HG03432 (cell line): ENCODE measurements around the gene HOXD11.
A peak's percentile ranks its signal among the peaks of the same experiment; 100 is the strongest.

Source experiments
- ATAC-seq: cut with Tn5 transposase; IDR thresholded peaks from one replicate; pipeline ENCODE4 v1.9.1; 2021; ENCODE audit warnings: mild to moderate bottlenecking, moderate library complexity; ENCODE audit not compliant: unreplicated experiment

Gene HOXD11

GRCh38 chr2:176093145-176093897 is 13.8 kb upstream of the HOXD11 start:
- ATAC-seq: no peak

- ATAC-seq: no peak
These were observed 13.2 kb upstream of the HOXD11 start for GRCh38 chr2:176093898-176094249.

- ATAC-seq: no peak
These were observed 12.7 kb upstream of the HOXD11 start for GRCh38 chr2:176094349-176094748.

- no peak for ATAC-seq
These were observed 11.7 kb upstream of the HOXD11 start for GRCh38 chr2:176095421-176095820.

GRCh38 chr2:176096243-176096985 is 10.7 kb upstream of the HOXD11 start:
- no peak for ATAC-seq

- ATAC-seq: peak; percentile 95
These were observed 9.9 kb upstream of the HOXD11 start for GRCh38 chr2:176096986-176097819.

GRCh38 chr2:176097820-176098365 is 9.2 kb upstream of the HOXD11 start:
- ATAC-seq: no peak

GRCh38 chr2:176098366-176099158 is 8.5 kb upstream of the HOXD11 start:
- no peak for ATAC-seq

GRCh38 chr2:176099159-176099727 is 7.8 kb upstream of the HOXD11 start:
- no peak for ATAC-seq

- no peak for ATAC-seq
These were observed 7.1 kb upstream of the HOXD11 start, which contains the start of gene HOXD12 for GRCh38 chr2:176099728-176100546. HOXD12 (plus strand) TSS chr2:176099795; CDS start chr2:176099802, 7 bp downstream.

- no peak for ATAC-seq
These were observed 6.4 kb upstream of the HOXD11 start for GRCh38 chr2:176100547-176101140.

DNA sequence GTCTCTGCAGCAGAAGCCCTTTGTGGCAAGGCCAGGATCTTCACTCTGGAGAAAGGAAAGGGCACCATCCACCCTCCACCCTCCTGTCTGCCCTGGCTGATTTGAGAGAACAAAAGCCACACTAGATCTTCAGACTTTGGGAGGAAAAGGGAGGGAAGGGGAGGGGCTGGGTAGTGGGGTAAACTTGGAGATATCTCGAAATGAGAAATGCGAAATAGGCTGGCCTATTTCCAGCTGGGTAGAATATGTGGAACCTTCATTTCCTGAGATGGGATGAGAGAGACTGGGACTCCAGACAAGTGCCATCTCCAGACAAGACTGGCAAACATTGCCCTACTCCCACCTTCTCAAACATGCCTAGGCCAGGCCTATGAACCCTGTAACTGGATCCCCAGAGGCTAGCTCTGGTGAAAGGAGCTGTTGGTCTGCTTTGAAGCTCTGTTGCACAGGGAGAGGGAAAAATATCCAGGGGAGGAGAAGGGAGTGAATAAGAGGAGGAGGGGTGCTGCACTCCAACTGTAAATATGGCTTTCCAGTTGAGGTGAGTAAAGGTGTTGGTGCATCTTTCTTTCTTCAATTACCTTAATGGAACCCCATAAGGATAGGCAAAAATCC is 5.8 kb upstream of the HOXD11 start:
- no peak for ATAC-seq

DNA sequence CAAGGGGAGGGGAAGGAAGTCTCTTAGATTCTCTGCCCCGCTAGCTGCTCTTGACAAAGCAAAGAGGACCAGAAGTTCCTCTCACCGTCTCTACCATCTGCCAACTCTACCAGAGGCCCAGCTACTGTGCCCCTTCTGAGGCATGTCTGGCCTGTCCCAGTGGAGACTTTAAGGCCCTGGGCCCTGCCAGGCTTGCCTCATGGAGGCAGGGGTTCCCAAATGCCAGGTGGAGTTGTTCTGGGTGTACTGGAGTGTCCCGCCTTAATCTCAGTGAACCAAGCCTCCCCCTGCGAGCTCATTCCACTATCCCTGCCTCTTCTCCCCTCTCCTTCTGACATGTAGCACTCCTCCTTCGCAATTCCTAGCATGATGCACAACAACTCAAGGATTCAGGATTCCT is 5.2 kb upstream of the HOXD11 start:
- ATAC-seq: no peak

DNA sequence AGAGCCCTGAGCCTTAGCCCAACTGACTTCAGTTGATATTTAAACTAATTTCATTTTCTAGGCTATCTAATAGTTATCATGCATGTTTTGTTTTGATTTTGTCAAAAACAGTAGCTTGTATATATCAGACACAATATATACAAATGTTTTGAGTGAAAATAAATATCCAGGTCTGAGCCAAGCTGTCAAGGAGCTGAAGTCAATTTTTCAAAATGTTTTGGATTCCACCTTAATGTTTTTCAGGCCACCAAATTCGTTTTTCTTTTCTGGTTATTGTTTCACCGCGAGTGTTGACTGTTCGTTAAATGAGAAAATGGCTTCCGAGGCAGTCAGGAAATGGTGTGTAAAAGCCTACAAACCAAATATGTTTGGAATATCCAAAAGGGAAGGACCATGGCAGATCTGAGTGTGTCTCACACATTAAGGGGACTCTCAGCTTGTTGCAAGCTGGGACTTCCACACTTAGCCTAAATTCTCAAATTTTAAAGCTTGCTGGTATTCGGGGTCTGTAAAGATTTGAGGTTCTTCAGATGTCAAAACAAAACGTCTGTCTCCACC is 4.7 kb upstream of the HOXD11 start:
- ATAC-seq: no peak

GRCh38 chr2:176103194-176103593 is 3.9 kb upstream of the HOXD11 start:
- ATAC-seq: no peak

DNA sequence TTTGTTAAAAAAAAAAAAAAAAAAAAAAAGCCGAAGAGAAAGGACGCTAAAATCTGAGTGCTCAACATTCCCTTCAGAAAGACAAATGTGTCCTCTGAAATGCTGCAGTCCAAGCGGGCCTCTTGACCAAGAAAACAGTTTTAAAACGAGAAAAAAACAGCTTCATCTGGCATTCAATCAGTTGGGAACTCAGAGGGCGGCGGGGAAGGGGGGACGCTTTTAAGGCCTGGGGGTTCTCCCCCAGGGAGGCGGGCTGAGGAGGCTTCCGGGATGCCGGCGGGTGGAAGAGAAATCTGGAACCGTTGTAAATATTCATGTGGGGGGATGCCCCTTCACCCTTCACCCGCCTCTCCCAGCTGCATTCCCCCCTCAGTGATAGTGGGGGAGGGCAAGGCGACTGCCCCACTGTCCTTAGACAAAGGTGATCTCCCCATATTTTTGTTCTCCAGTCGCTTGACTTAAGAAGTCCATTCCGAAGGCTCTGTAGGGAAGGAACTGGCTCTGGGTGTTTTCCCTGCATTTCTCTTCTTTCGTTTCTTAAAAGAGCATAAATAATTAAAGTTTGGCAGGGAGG is 3.3 kb upstream of the HOXD11 start:
- no peak for ATAC-seq

- no peak for ATAC-seq
These were observed 2.6 kb upstream of the HOXD11 start for GRCh38 chr2:176104316-176105077.
